ENCODE data around the gene DES. TPM values are rescaled to one million over a fixed set of nuclear protein-coding genes. Genes with fewer than 3 reads are reported as not detected.

DES gene
- polyA plus RNA-seq, 1 experiment = 19.8 TPM

DNA sequence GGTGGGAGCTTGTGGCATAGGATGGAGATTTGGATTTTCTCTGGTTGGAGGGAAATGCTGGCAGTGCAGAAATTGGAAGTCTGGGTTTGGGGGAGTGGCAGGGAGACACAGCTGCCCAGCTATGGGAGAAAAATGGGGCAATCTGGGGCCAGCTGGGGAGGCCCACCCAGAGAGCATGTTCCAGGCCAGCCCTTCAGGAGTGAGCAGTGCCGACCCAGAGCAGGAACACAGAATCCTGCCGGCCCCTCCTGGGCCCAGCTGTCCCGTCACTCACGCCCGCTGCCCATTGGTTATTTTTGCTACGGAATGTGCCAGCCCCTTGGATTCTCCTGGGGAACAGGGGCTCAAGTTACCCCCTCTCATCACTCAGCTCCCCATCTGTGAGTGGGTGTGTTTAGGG, 21.3 kb downstream of the DES start:
- Histone ChIP-seq H3K4me3 (ENCODE audit: low read depth, low read length) (no peak overlapping the region), H3K27ac (ENCODE audit: low read depth, low read length) (no peak overlapping the region), H3K27me3 (ENCODE audit: control insufficient read depth, insufficient read depth, low read length) (no peaks in the 10 kb centered on the region), H3K9me3 (ENCODE audit: control insufficient read depth, insufficient read depth, low read length) (no peaks in the 10 kb centered on the region; the same call in 1 of the 2 replicates)
- ChIA-PET CTCF (interaction anchor here (0.7 to 3.9 kb wide), 3 partner anchors 19 to 70 kb away, joined by 3 to 36 read pairs (median 18); no protein-coding TSS in a partner anchor), POLR2A (interaction anchor here (1.8 kb wide), 1 partner anchor 14 kb away, joined by 8 read pairs; no protein-coding TSS in a partner anchor)
- DNase-seq (ENCODE audit: low read depth, low spot score) = no peak
- TF ChIP-seq, protein P1, sequence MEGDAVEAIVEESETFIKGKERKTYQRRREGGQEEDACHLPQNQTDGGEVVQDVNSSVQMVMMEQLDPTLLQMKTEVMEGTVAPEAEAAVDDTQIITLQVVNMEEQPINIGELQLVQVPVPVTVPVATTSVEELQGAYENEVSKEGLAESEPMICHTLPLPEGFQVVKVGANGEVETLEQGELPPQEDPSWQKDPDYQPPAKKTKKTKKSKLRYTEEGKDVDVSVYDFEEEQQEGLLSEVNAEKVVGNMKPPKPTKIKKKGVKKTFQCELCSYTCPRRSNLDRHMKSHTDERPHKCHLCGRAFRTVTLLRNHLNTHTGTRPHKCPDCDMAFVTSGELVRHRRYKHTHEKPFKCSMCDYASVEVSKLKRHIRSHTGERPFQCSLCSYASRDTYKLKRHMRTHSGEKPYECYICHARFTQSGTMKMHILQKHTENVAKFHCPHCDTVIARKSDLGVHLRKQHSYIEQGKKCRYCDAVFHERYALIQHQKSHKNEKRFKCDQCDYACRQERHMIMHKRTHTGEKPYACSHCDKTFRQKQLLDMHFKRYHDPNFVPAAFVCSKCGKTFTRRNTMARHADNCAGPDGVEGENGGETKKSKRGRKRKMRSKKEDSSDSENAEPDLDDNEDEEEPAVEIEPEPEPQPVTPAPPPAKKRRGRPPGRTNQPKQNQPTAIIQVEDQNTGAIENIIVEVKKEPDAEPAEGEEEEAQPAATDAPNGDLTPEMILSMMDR (IDR thresholded peaks at IDR 0.05; ENCODE audit: low read depth, low read length) = no peak

DNA sequence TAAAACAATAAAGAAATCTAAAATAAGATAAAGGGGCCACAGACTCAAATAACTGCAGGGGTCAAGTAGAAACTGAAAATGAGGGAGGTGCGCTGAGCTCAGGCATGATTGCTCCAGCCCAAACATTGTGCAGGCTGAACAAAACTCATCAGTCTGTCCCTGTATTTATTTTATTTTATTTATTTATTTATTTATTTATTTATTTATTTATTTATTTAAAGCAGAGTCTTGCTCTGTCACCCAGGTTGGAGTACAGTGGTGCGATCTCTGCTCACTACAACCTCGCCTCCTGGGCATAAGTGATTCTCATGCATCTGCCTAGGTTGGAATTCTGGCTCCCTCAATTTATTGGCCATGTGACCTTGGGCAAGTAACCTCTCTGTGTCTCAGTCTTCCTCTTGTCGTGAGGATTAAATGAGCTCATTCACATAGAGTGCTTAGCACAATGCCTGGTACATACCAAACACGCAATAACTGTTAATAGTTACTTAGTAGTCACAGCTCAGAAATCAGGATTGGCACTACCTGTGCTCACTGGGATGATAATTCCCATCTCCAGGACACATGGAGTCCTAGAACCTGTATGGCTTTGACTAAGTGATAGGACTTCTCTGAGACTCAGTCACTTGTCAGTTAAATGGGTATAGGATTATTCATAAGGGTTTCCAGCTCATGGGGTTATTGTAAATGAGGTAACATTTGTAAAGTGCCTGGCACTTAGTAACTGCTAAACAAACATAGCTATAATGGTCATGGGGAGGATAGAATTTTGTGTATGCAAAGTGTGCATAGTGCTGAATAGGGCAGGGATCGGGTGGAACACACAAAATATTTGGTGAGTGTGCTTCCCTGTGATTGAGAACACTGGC, 22.4 kb downstream of the DES start:
- ChIA-PET CTCF (interaction anchor here (0.6 to 3.9 kb wide), 6 partner anchors 18 to 89 kb away, joined by 3 to 36 read pairs (median 4); a partner anchor contains a TSS), POLR2A (interaction anchor here (0.6 to 1.8 kb wide), 2 partner anchors 11 to 13 kb away, joined by 8 read pairs; no protein-coding TSS in a partner anchor)
- Histone ChIP-seq H3K9me3 (ENCODE audit: control insufficient read depth, insufficient read depth, low read length) (no peaks in the 10 kb centered on the region), H3K4me3 (ENCODE audit: low read depth, low read length) (peak overlapping the region; percentile 65; the same call in 1 of the 2 replicates), H3K27me3 (ENCODE audit: control insufficient read depth, insufficient read depth, low read length) (no peaks in the 10 kb centered on the region), H3K27ac (ENCODE audit: low read depth, low read length) (no peak overlapping the region)
- TF ChIP-seq, protein P1 (IDR thresholded peaks at IDR 0.05; ENCODE audit: low read depth, low read length) = no peak
- no peak for DNase-seq (ENCODE audit: low read depth, low spot score)

DNA sequence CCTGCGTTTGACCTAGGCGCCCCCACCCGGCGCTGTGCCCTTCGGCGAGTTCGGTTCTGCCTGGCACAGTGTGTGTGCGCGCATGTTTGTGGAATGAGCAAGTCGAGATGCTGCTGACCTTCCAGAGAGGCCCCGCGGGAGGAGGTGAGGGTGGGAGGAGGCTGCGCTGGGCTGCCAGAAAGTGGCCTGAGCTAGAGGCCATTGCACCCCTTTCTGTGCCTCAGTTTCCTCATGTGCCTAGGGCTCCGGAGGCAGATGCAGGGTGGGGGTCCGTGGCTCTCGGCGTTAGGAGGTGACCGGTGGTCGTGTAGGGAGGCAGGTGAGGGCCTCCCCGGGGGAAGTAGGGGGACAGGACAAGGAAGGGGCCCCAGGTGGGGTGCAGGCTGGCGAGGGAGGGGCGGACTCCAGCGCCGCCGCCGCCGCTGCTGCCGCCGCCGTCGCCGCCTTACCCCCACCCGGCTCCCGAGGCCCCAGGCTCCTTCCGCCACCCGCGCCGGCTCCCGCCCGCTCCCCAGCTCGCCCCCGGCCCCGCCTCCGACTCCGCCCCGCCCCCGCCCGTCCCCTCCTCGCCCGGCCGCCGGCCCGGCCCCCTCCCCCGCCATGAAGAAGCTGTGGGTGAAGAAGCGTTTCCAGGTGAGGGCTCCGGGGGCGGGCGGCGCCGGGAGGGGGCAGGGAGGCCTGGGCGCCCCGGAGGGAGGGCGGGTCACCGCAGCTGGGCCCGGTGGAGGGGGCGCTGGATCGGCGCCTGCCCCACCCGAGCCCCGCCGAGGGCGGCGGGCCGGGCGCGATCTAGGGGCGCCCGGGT, 23.5 kb downstream of the DES start:
- DNase-seq (ENCODE audit: low read depth, low spot score) = no peak
- ChIA-PET CTCF (interaction anchor here (1.0 to 3.9 kb wide), 6 partner anchors 8 to 88 kb away, joined by 3 to 36 read pairs (median 4); no protein-coding TSS in a partner anchor), POLR2A (interaction anchor here (0.6 to 1.9 kb wide), 3 partner anchors 12 to 57 kb away, joined by 3 to 8 read pairs (median 8); partner anchors contain the start of gene GMPPA)
- H3K27ac ChIP-seq (ENCODE audit: low read depth, low read length) = no peak overlapping the region
- no peaks in the 10 kb centered on the region for H3K9me3 ChIP-seq (ENCODE audit: control insufficient read depth, insufficient read depth, low read length)
- H3K27me3 ChIP-seq (ENCODE audit: control insufficient read depth, insufficient read depth, low read length) = no peaks in the 10 kb centered on the region
- TF ChIP-seq, protein P1 (IDR thresholded peaks at IDR 0.05; ENCODE audit: low read depth, low read length) = no peak
- H3K4me3 ChIP-seq (ENCODE audit: low read depth, low read length) = peak overlapping the region; percentile 65

DNA sequence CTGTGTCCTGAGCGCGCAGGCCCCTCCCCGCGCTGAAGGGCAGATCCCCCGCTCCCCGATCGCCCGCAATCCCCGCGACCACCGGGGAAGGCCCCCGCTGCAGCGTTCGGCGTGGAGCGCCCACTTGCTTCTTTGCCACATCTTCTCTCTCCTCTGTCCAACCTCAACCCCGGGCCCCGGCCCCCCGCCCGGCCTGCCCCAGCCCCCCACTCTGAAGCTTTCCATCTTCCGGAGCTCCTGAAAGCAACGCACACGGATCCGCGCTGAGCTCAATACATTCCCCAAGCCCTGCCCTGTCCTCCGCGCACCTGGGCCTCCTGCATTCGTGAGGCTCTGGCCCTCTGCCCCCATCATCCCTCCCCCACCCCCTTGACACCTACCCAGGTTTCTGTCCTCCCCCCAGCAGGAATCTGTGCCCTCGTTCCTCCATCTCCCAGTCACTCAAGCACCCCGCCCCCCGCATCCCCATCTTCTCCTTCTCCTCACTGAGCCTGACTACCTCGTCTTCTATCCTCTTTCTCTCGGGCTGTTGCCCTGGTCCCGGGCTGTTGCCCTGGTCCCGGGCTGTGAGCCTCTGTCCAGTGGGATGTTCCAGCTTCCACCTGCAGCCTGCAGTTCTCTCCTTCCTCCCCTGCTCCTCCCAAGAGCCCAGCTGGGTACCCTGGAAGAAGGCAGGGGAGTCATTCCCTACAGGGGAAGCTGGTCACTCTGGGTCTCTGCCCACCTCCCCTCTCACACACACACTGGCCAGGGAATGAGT, 24.3 kb downstream of the DES start:
- DNase-seq (ENCODE audit: low read depth, low spot score) = no peak
- H3K27ac ChIP-seq (ENCODE audit: low read depth, low read length) = no peak overlapping the region
- H3K9me3 ChIP-seq (ENCODE audit: control insufficient read depth, insufficient read depth, low read length) = no peaks in the 10 kb centered on the region
- TF ChIP-seq, protein P1 (IDR thresholded peaks at IDR 0.05; ENCODE audit: low read depth, low read length) = no peak
- H3K27me3 ChIP-seq (ENCODE audit: control insufficient read depth, insufficient read depth, low read length) = no peaks in the 10 kb centered on the region
- CTCF ChIA-PET = interaction anchor here (1.0 to 3.9 kb wide), 2 partner anchors 9 to 16 kb away, joined by 4 to 18 read pairs; no protein-coding TSS in a partner anchor
- POLR2A ChIA-PET = interaction anchor here (1.0 to 1.9 kb wide), 2 partner anchors 11 to 56 kb away, joined by 3 to 8 read pairs; partner anchors contain the start of gene GMPPA
- peak overlapping the region; percentile 65 for H3K4me3 ChIP-seq (ENCODE audit: low read depth, low read length)
